Tibial nerve (tissue), 4 donors: ENCODE results near the gene BFSP1. TPM values are rescaled to one million over a fixed set of nuclear protein-coding genes. Genes with fewer than 3 reads are reported as not detected.

ENCODE experiments used
- DNase-seq, 2 donors: peaks; one replicate each; pipeline ENCODE4 v3.0.0-alpha.2; 2019; ENCODE audit warnings: low spot score in 2 of 2
- H3K27ac ChIP-seq, 4 donors: fragments of 200-600 bp; sonication (generic) in 3 of 4; one replicate each; pipeline ENCODE4 v1.5.1; 2017 to 2019; ENCODE audit warnings: mild to moderate bottlenecking in 1 of 4
- H3K27me3 ChIP-seq, 2 donors: fragments of 200-600 bp; sonication (generic) in 1 of 2; one replicate each; pipeline versions ENCODE4 v1.5.1 to v1.6.0; 2017 to 2019
- H3K36me3 ChIP-seq, 3 donors: fragments of 200-600 bp; sonication (generic); one replicate each; pipeline ENCODE4 v1.5.1; 2018 to 2019
- H3K4me1 ChIP-seq, 4 donors: fragments of 200-600 bp; sonication (generic) in 3 of 4; one replicate each; pipeline ENCODE4 v1.5.1; 2017 to 2019
- H3K4me3 ChIP-seq, 4 donors: fragments of 200-600 bp; sonication (generic) in 3 of 4; one replicate each; pipeline ENCODE4 v1.5.1; 2017 to 2019; ENCODE audit warnings: mild to moderate bottlenecking in 1 of 4, moderate library complexity in 1 of 4
- H3K9me3 ChIP-seq, 4 donors: fragments of 200-600 bp; sonication (generic) in 3 of 4; one replicate each; pipeline ENCODE4 v1.5.1; 2017 to 2019
- CTCF ChIP-seq, 5 experiments: fragments of 200-600 bp in 3 of 5; fragments of 450-650 bp in 2 of 5; sonication (generic) in 3 of 5; IDR thresholded peaks; one replicate each; pipeline ENCODE4 v1.5.1; 2016 to 2019; ENCODE audit warnings: antibody characterized with exemption in 5 of 5, mild to moderate bottlenecking in 3 of 5, moderate library complexity in 2 of 5
- EP300 ChIP-seq, 2 donors: sonication (generic); formaldehyde crosslinking; IDR thresholded peaks; one replicate each; pipeline ENCODE4 v1.6.1; 2017; ENCODE audit warnings: antibody characterized with exemption in 2 of 2, mild to moderate bottlenecking in 1 of 2
- POLR2A ChIP-seq, 2 donors: fragments of 450-650 bp; IDR thresholded peaks; one replicate each; pipeline ENCODE4 v1.6.1; 2017; ENCODE audit warnings: antibody characterized with exemption in 2 of 2, mild to moderate bottlenecking in 2 of 2, moderate library complexity in 2 of 2
- WGBS, 2 donors: methylation state at CpG; one replicate each; pipeline ENCODE4 v1.1.5; 2018; 5-methylcytosine and 5-hydroxymethylcytosine counted together
- total RNA-seq, 4 donors: library from RNA; depleted of rRNA; stranded (reverse); fragments of >200 nt; gene quantifications; one replicate each; pipeline ENCODE4 v1.1.0, GENCODE V29; 2016

The BFSP1 gene
- total RNA-seq, 4 donors from 2014 or later, result 0.39 to 5.9 (median 0.63) TPM; not detected in 1

GRCh38 chr20:17534077-17534476 lies 2.9 kb upstream of the BFSP1 start:
- Histone ChIP-seq H3K27ac (no peak overlapping the region), H3K9me3 (no peaks in the 10 kb centered on the region), H3K4me1 (peaks cover 0 to 22% (median 2%) of the 10 kb centered on the region in 4 donors), H3K27me3 (peaks cover 0 to 6% of the 10 kb centered on the region in 2 donors), H3K4me3 (no peak overlapping the region), H3K36me3 (no peaks in the 10 kb centered on the region)
- TF ChIP-seq CTCF (IDR thresholded peaks at IDR 0.05) (no peak), POLR2A (IDR thresholded peaks at IDR 0.05) (no peak), EP300 (IDR thresholded peaks at IDR 0.05) (no peak)
- DNase-seq, result no peak
- WGBS, 2 donors, result 92 to 95% methylated on average over 3 of the region's 3 CpGs

GRCh38 chr20:17533396-17533795 lies 2.2 kb upstream of the BFSP1 start:
- Histone ChIP-seq H3K27ac (no peak overlapping the region), H3K9me3 (no peaks in the 10 kb centered on the region), H3K27me3 (peaks cover 0 to under 1% of the 10 kb centered on the region in 2 donors), H3K4me1 (peaks cover 0 to 22% (median 2%) of the 10 kb centered on the region in 4 donors), H3K4me3 (no peak overlapping the region), H3K36me3 (no peaks in the 10 kb centered on the region)
- DNase-seq, result peak in 1 of 2 donors; percentile 29
- 43 to 56% methylated on average over 1 of the region's 1 CpG for WGBS, 2 donors
- TF ChIP-seq EP300 (IDR thresholded peaks at IDR 0.05) (no peak), POLR2A (IDR thresholded peaks at IDR 0.05) (no peak), CTCF (IDR thresholded peaks at IDR 0.05) (no peak)

GRCh38 chr20:17531665-17532025 lies 466 bp upstream of the BFSP1 start:
- TF ChIP-seq CTCF (IDR thresholded peaks at IDR 0.05) (no peak), POLR2A (IDR thresholded peaks at IDR 0.05) (no peak), EP300 (IDR thresholded peaks at IDR 0.05) (no peak)
- peak overlapping the region in 3 of 4 donors; percentile 45 to 65 (median 45) for H3K4me3 ChIP-seq
- 62 to 69% methylated on average over 5 of the region's 5 CpGs for WGBS, 2 donors

GRCh38 chr20:17530153-17530552 lies 1.0 kb downstream of the BFSP1 start:
- DNase-seq, result no peak

More at GRCh38 chr20:17531665-17532025, 466 bp upstream of the BFSP1 start:
- Histone ChIP-seq H3K36me3 (no peaks in the 10 kb centered on the region), H3K4me1 (peaks cover 0 to 17% (median 2%) of the 10 kb centered on the region in 4 donors), H3K27me3 (no peaks in the 10 kb centered on the region), H3K27ac (peak overlapping the region in 1 of 4 donors; percentile 78), H3K9me3 (no peaks in the 10 kb centered on the region)
- DNase-seq, result no peak

GRCh38 chr20:17529586-17529985 lies 1.6 kb downstream of the BFSP1 start:
- no peaks in the 10 kb centered on the region for H3K9me3 ChIP-seq
- H3K4me3 ChIP-seq, result no peak overlapping the region
- no peak overlapping the region for H3K27ac ChIP-seq
- no peak for DNase-seq
- no peaks in the 10 kb centered on the region for H3K36me3 ChIP-seq
- no peaks in the 10 kb centered on the region for H3K27me3 ChIP-seq
- TF ChIP-seq POLR2A (IDR thresholded peaks at IDR 0.05) (no peak), CTCF (IDR thresholded peaks at IDR 0.05) (no peak), EP300 (IDR thresholded peaks at IDR 0.05) (no peak)
- H3K4me1 ChIP-seq, result peaks cover 0 to 17% (median 2%) of the 10 kb centered on the region in 4 donors

More at GRCh38 chr20:17530153-17530552, 1.0 kb downstream of the BFSP1 start:
- Histone ChIP-seq H3K27me3 (no peaks in the 10 kb centered on the region), H3K4me1 (peaks cover 0 to 17% (median 2%) of the 10 kb centered on the region in 4 donors), H3K4me3 (no peak overlapping the region), H3K9me3 (no peaks in the 10 kb centered on the region), H3K36me3 (no peaks in the 10 kb centered on the region), H3K27ac (no peak overlapping the region)
- WGBS, 2 donors, result 92 to 94% methylated on average over 7 of the region's 7 CpGs
- TF ChIP-seq CTCF (IDR thresholded peaks at IDR 0.05), result no peak
